T-cell (primary cell): ENCODE results near the gene TGFBR3. TPM values are rescaled to one million over a fixed set of nuclear protein-coding genes. Genes with fewer than 3 reads are reported as not detected.

ENCODE experiments used
- ATAC-seq, 4 experiments: fragments of 200-7000 bp in 3 of 4; fragments of 150-1000 bp in 1 of 4; cut with Tn5 transposase; replicated peaks in 1 of 4; 1 replicate in 3 of 4; 2 replicates in 1 of 4; pipeline ENCODE4 v1.10.0; 2021; ENCODE audit warnings: moderate library complexity in 3 of 4, mild to moderate bottlenecking in 2 of 4, moderate number of reproducible peaks in 1 of 4
- CTCF ChIA-PET, 2 donors: fragments of 300-600 bp; sonication (Branson Sonifier 250); formaldehyde crosslinking; loops; one replicate each; lab custom pipeline; 2022; ENCODE audit warnings: antibody characterized with exemption in 2 of 2; lab: Charles Lee
- POLR2A ChIA-PET, 2 donors: fragments of 300-600 bp; sonication (Branson Sonifier 250); formaldehyde crosslinking; loops; one replicate each; lab custom pipeline; 2022; ENCODE audit warnings: antibody characterized with exemption in 2 of 2; lab: Charles Lee
- DNase-seq, 35 experiments: peaks; one replicate each; pipeline versions ENCODE4 v3.0.0 to v3.0.0-alpha.2; 2013 to 2023
- H3K27ac ChIP-seq: one replicate; pipeline ENCODE4 v1.5.1; 2013; ENCODE audit warnings: low read length
- H3K27me3 ChIP-seq, 2 experiments: replicated peaks in 1 of 2; 1 replicate in 1 of 2; 2 replicates in 1 of 2; pipeline versions ENCODE4 v1.6.1 to v1.7.0; 2013; ENCODE audit warnings: low read length in 1 of 2, mixed read lengths in 1 of 2; ENCODE audit not compliant: control insufficient read depth in 2 of 2, insufficient read depth in 2 of 2; ENCODE audit errors: extremely low read depth in 1 of 2
- H3K36me3 ChIP-seq, 2 donors: 1 replicate in 1 of 2; 2 replicates in 1 of 2; pipeline versions ENCODE4 v1.6.1 to v1.7.0; 2013; ENCODE audit warnings: low read length in 1 of 2; ENCODE audit not compliant: control insufficient read depth in 2 of 2, insufficient read depth in 1 of 2; ENCODE audit errors: extremely low read depth in 1 of 2
- H3K4me1 ChIP-seq, 2 experiments: 1 replicate in 1 of 2; 2 replicates in 1 of 2; pipeline versions ENCODE4 v1.6.1 to v1.7.0; 2013; ENCODE audit warnings: low read length in 2 of 2, mixed read lengths in 1 of 2; ENCODE audit not compliant: insufficient read depth in 2 of 2, control insufficient read depth in 1 of 2; ENCODE audit errors: extremely low read depth in 1 of 2
- H3K4me3 ChIP-seq, 2 donors: 1 replicate in 1 of 2; 2 replicates in 1 of 2; pipeline versions ENCODE4 v1.5.1 to v1.7.0; 2013; ENCODE audit warnings: mild to moderate bottlenecking in 2 of 2, low read length in 1 of 2, moderate library complexity in 1 of 2; ENCODE audit not compliant: control insufficient read depth in 1 of 2; ENCODE audit errors: extremely low read depth in 1 of 2
- H3K9me3 ChIP-seq: 2 replicates; pipeline ENCODE4 v1.7.0; 2013
- H3K27ac Mint-ChIP-seq, 2 donors: one replicate each; pipeline ENCODE4 v1.8.0; 2020 to 2021; ENCODE audit warnings: mild to moderate bottlenecking in 2 of 2, mixed read lengths in 2 of 2
- H3K27me3 Mint-ChIP-seq, 2 donors: one replicate each; pipeline ENCODE4 v1.8.0; 2021 to 2022; ENCODE audit warnings: mixed read lengths in 2 of 2
- H3K36me3 Mint-ChIP-seq: one replicate; pipeline ENCODE4 v1.8.0; 2021; ENCODE audit warnings: mixed read lengths
- H3K4me1 Mint-ChIP-seq, 3 donors: one replicate each; pipeline ENCODE4 v1.8.0; 2020 to 2022; ENCODE audit warnings: mixed read lengths in 3 of 3, mild to moderate bottlenecking in 1 of 3
- H3K4me3 Mint-ChIP-seq, 3 donors: one replicate each; pipeline ENCODE4 v1.8.0; 2020 to 2022; ENCODE audit warnings: mild to moderate bottlenecking in 3 of 3, mixed read lengths in 3 of 3, moderate library complexity in 3 of 3
- H3K9me3 Mint-ChIP-seq, 3 donors: one replicate each; pipeline ENCODE4 v1.8.0; 2020 to 2022; ENCODE audit warnings: mixed read lengths in 3 of 3
- WGBS: methylation state at CpG from one replicate; pipeline ENCODE4 v1.1.5; 2013; ENCODE audit warnings: missing lambda C conversion rate; ENCODE audit not compliant: insufficient coverage; 5-methylcytosine and 5-hydroxymethylcytosine counted together
- total RNA-seq, 35 experiments: library from RNA in 6 of 35; stranded (reverse) in 6 of 35; fragments of 120-200 nt in 1 of 35; gene quantifications; one replicate each; pipeline versions ENCODE4 v1.2.1 to v1.2.4 and lab custom pipeline; 2013 to 2026

TGFBR3 gene
- total RNA-seq, 5 donors from 2014 or later (not counting 1 experiment from before 2014, with no cell fraction given): 17.5 to 65.4 (median 36.4) TPM

DNA sequence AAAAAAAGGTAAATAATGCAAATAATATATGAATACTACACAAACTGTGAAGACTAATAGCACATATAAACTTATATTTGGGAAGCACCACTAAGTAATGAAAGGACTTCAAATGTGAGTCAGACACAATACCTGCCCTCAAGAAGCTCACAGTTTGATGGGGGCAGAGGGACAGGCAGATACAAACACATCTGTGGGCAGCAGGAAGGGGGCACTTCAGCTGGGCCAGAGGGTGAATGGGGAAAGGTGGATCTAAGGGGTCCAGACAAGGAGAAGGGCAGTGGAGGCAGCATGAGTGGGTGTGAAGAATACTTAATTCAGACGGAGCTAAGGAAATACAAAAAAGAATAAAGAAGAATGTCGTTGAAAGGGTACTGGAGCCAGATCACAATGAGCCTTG lies 114.2 kb downstream of the TGFBR3 start:
- DNase-seq (no peak), ATAC-seq (no peak)
- Mint-ChIP-seq H3K27me3 (no peaks in the 10 kb centered on the region), H3K4me3 (no peak overlapping the region), H3K9me3 (no peaks in the 10 kb centered on the region), H3K27ac (no peak overlapping the region), H3K36me3 (peaks cover 36% of the 10 kb centered on the region), H3K4me1 (peaks cover 0 to 30% (median 13%) of the 10 kb centered on the region in 3 donors)
- 90% methylated on average over 2 of the region's 2 CpGs for WGBS
- Histone ChIP-seq H3K9me3 (no peaks in the 10 kb centered on the region), H3K27me3 (no peaks in the 10 kb centered on the region), H3K27ac (no peak overlapping the region), H3K4me1 (peaks cover 0 to 9% of the 10 kb centered on the region in 2 experiments), H3K4me3 (no peak overlapping the region), H3K36me3 (no peaks in the 10 kb centered on the region)
- POLR2A ChIA-PET: no interaction called here
- CTCF ChIA-PET: no interaction called here

DNA sequence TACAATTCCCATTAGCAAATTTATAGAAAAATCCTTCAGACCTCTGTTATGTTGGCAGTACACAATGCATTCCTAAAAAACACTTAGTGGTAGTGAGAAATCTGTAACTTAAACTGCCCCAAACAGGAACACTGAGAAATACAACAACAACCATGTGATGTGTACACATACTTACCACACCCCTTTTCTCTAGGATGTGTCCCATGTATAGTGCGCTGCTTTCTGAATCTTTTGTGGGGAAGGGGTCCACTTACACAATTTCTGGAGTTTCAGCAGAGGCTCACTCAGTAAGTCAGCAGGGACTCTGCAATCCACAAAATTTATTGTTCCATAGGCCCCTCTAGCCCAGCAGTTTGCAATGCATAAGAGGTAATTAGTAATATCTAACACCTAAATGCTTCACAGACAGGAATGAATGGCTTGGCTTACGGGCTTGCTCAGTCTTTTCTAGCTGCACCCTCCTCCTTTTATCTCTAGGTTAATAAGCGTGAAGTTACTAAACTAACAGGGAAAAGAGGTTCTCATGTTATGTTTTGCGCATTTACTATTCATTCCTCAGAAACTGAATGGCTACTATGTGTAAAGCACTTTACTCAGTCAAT lies 115.2 kb downstream of the TGFBR3 start:
- peaks cover 30% of the 10 kb centered on the region for H3K36me3 Mint-ChIP-seq

DNA sequence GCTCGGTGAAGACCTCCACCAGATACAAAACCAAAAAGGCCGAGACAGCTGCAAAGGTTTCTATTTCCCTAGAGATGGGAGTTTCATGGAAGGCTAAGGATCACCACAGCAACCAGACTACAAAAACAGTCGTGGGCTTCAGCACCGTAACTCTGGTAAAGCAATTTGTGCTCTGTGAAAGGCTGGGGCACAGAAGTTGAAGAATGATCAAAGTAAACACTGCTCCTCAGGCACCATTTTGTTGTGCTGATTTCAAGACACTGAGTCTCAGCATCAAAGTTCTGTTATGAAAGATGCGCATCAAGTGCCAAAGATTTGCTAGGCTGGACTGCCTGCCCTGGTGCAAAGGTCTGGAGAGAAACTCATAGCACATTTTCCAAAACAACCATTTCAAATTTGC lies 116.2 kb downstream of the TGFBR3 start:
- no peak overlapping the region for H3K27ac ChIP-seq
- DNase-seq (no peak), ATAC-seq (no peak)
- H3K27me3 Mint-ChIP-seq: no peaks in the 10 kb centered on the region
- H3K27ac Mint-ChIP-seq: no peak overlapping the region
- H3K36me3 Mint-ChIP-seq: peaks cover 31% of the 10 kb centered on the region
- no peaks in the 10 kb centered on the region for H3K9me3 ChIP-seq
- H3K36me3 ChIP-seq: no peaks in the 10 kb centered on the region
- 100% methylated on average over 1 of the region's 5 CpGs for WGBS
- H3K4me1 ChIP-seq: peaks cover 0 to 6% of the 10 kb centered on the region in 2 experiments
- CTCF ChIA-PET: interaction anchor here (0.5 to 0.6 kb wide), 2 partner anchors 11 to 90 kb away, joined by 3 to 8 read pairs; no protein-coding TSS in a partner anchor
- H3K4me1 Mint-ChIP-seq: peaks cover 0 to 23% (median 9%) of the 10 kb centered on the region in 3 donors
- H3K9me3 Mint-ChIP-seq: no peaks in the 10 kb centered on the region
- H3K27me3 ChIP-seq: no peaks in the 10 kb centered on the region
- POLR2A ChIA-PET: no interaction called here
- no peak overlapping the region for H3K4me3 Mint-ChIP-seq
- H3K4me3 ChIP-seq: no peak overlapping the region

More for the DNA sequence above, 115.2 kb downstream of the TGFBR3 start:
- Histone ChIP-seq H3K4me3 (no peak overlapping the region), H3K27me3 (no peaks in the 10 kb centered on the region), H3K27ac (no peak overlapping the region), H3K4me1 (peaks cover 0 to 9% of the 10 kb centered on the region in 2 experiments), H3K9me3 (no peaks in the 10 kb centered on the region), H3K36me3 (no peaks in the 10 kb centered on the region)
- Mint-ChIP-seq H3K4me3 (no peak overlapping the region), H3K9me3 (no peaks in the 10 kb centered on the region), H3K27me3 (no peaks in the 10 kb centered on the region), H3K27ac (no peak overlapping the region), H3K4me1 (peaks cover 0 to 28% (median 13%) of the 10 kb centered on the region in 3 donors)
- DNase-seq (no peak), ATAC-seq (no peak)
- ChIA-PET CTCF (no interaction called here), POLR2A (no interaction called here)
- no CpG with 5 or more reads among the region's 4 CpGs for WGBS

DNA sequence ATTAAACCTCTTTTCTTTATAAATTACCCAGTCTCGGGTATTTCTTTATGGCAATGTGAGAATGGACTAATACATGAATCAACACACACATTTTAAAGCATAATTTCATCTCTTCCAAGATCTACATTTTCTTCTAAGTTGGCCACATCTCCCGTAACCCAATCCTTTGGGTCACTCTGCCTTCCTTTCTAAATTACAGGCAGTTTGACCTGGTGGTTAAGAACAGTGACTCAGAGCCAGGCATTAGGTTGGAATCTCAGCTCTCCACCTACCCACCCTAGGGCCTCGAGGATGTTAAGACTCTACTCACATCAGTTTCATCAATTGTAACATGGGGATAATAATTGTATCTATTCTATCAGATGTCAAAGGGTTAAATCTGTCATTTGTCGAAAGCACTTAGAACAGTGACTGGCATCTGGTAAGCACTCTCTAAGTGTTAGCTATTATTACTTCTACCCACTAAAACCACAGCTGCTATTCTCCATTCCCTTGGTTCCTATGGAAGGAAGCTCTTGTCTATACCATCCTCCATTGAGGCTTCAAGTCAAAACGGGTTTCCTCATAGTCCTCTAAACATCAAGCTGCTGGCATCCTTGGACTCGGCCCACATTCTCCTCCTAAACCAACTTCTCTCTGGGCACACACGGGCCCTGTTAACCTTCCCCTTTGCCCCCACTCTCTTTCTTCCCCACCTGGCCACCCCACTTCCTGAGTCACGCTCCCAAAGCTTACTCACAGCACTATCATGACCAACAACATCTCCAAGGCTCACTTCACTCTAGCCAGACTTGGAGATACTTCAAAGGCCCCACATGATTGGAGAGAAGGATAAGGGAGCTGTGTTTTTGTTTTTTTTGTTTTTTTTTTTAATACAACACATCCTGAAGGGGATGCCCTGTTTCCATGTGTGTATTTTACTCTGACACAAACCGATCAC lies 116.9 kb downstream of the TGFBR3 start:
- Histone ChIP-seq H3K9me3 (no peaks in the 10 kb centered on the region), H3K36me3 (no peaks in the 10 kb centered on the region), H3K27ac (no peak overlapping the region), H3K27me3 (no peaks in the 10 kb centered on the region), H3K4me1 (peaks cover 0 to 6% of the 10 kb centered on the region in 2 experiments), H3K4me3 (no peak overlapping the region)
- ChIA-PET CTCF (interaction anchor here (0.5 to 0.6 kb wide), 3 partner anchors 10 to 194 kb away, joined by 3 to 8 read pairs (median 3); no protein-coding TSS in a partner anchor), POLR2A (no interaction called here)
- 75% methylated on average over 4 of the region's 9 CpGs for WGBS
- H3K9me3 Mint-ChIP-seq: no peaks in the 10 kb centered on the region
- no peaks in the 10 kb centered on the region for H3K27me3 Mint-ChIP-seq
- H3K36me3 Mint-ChIP-seq: peaks cover 33% of the 10 kb centered on the region
- peaks cover 0 to 21% (median 9%) of the 10 kb centered on the region in 3 donors for H3K4me1 Mint-ChIP-seq
- H3K4me3 Mint-ChIP-seq: no peak overlapping the region
- no peak overlapping the region for H3K27ac Mint-ChIP-seq
- DNase-seq: no peak
- no peak for ATAC-seq

DNA sequence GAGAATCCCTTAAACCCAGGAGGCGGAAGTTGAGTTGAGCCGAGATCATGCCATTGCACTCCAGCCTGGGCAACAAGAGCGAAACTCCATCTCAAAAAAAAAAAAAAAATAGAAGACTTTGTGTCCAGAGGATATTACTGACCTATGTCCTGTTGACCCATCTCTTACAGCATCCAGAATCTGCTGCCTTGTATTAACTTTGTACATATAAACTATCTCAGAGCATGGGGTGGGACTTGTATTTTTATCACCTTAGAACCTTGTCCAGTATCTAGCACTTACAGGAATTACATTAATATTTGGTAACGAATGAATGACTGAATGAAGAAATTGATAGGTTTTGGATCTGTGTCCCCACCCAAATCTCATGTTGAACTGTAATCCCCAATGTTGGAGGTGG lies 117.8 kb downstream of the TGFBR3 start:
- POLR2A ChIA-PET: no interaction called here
- ATAC-seq (no peak), DNase-seq (no peak)
- Histone ChIP-seq H3K27me3 (no peaks in the 10 kb centered on the region), H3K4me1 (peaks cover 0 to 6% of the 10 kb centered on the region in 2 experiments), H3K27ac (no peak overlapping the region), H3K36me3 (no peaks in the 10 kb centered on the region), H3K4me3 (no peak overlapping the region), H3K9me3 (no peaks in the 10 kb centered on the region)
- no peak overlapping the region for H3K4me3 Mint-ChIP-seq
- 100% methylated on average over 1 of the region's 4 CpGs for WGBS
- peaks cover 35% of the 10 kb centered on the region for H3K36me3 Mint-ChIP-seq
- no peaks in the 10 kb centered on the region for H3K27me3 Mint-ChIP-seq
- H3K4me1 Mint-ChIP-seq: peaks cover 0 to 17% (median 8%) of the 10 kb centered on the region in 3 donors
- H3K27ac Mint-ChIP-seq: no peak overlapping the region
- CTCF ChIA-PET: interaction anchor here in 1 of 2 donors (0.7 kb wide), 1 partner anchor 312 kb away, joined by 3 read pairs; the partner anchor contains the start of gene BTBD8
- H3K9me3 Mint-ChIP-seq: no peaks in the 10 kb centered on the region

DNA sequence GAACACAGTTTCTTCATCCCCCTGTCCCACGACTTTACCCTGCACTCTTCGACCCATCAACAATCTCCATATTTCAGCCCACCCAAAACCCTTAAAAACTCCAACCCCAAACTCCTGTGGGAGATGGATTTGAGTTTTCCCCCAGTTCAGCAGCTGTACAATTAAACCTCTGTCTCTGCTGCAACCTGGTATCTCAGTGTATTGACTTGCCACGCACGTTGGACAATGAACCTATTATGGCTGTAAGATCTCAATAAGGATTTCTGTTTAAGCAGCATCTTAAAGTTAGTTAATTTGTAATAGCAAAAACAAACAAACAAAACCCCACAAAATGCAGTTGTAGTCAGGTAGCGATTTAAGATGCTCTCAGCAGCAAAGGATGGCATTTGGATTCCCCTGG lies 119.1 kb downstream of the TGFBR3 start:
- Mint-ChIP-seq H3K4me1 (peaks cover 0 to 12% (median 7%) of the 10 kb centered on the region in 3 donors), H3K27ac (no peak overlapping the region), H3K36me3 (peaks cover 42% of the 10 kb centered on the region), H3K27me3 (no peaks in the 10 kb centered on the region), H3K9me3 (no peaks in the 10 kb centered on the region), H3K4me3 (no peak overlapping the region)
- Histone ChIP-seq H3K27ac (no peak overlapping the region), H3K4me1 (peaks cover 0 to 6% of the 10 kb centered on the region in 2 experiments), H3K4me3 (no peak overlapping the region), H3K9me3 (no peaks in the 10 kb centered on the region), H3K27me3 (no peaks in the 10 kb centered on the region), H3K36me3 (no peaks in the 10 kb centered on the region)
- no CpG with 5 or more reads among the region's 5 CpGs for WGBS
- DNase-seq (no peak), ATAC-seq (no peak)
- ChIA-PET CTCF (no interaction called here), POLR2A (no interaction called here)
